AG04449 (cell line): ENCODE measurements around the gene OSBP2.

Source experiments
- CTCF ChIA-PET: fragments of 350-600 bp; formaldehyde crosslinking; extraction: SDS; loops from one replicate; lab custom pipeline; 2021; ENCODE audit warnings: antibody characterized with exemption; lab: Yijun Ruan, JAX
- POLR2A ChIA-PET: fragments of 400-600, 350-600 bp; formaldehyde crosslinking; extraction: SDS; loops from one replicate; lab custom pipeline; 2020; ENCODE audit warnings: antibody characterized with exemption, inconsistent platforms; lab: Yijun Ruan, JAX
- DNase-seq: peaks from one replicate; pipeline ENCODE4 v3.0.0-alpha.2; 2010; ENCODE audit warnings: low read depth, low spot score
- H3K4me3 ChIP-seq: 2 replicates; pipeline ENCODE4 v1.5.1; 2011; ENCODE audit warnings: low read depth, mild to moderate bottlenecking, control low read depth, low read length
- TF ChIP-seq, protein P1 (sequence below): IDR thresholded peaks from one replicate; pipeline ENCODE4 v1.5.1; 2011; ENCODE audit warnings: mild to moderate bottlenecking, moderate library complexity, low read length, control low read depth, inconsistent platforms; ENCODE audit not compliant: insufficient read depth; ENCODE audit errors: missing control alignments

The OSBP2 gene

DNA sequence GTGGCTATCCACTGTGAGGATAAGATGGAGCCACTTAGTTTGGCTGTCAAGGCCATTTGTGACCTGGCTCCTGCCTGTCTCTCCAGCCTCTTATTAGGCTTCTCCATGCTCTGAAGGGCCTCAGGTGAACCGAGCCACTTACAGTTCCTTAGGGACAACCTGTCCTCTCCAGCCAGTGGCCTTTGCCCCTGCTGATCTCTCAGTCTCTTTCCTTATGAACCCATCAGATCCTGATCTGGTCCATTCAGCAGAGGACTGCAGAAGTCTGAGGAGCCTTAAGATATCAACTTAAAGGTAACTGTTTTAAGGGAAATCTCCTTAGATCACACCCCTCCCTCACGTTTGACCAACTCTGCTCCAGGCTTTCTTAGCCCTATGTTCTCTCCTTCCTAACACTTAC is 29.4 kb upstream of the OSBP2 start:
- TF ChIP-seq, protein P1, sequence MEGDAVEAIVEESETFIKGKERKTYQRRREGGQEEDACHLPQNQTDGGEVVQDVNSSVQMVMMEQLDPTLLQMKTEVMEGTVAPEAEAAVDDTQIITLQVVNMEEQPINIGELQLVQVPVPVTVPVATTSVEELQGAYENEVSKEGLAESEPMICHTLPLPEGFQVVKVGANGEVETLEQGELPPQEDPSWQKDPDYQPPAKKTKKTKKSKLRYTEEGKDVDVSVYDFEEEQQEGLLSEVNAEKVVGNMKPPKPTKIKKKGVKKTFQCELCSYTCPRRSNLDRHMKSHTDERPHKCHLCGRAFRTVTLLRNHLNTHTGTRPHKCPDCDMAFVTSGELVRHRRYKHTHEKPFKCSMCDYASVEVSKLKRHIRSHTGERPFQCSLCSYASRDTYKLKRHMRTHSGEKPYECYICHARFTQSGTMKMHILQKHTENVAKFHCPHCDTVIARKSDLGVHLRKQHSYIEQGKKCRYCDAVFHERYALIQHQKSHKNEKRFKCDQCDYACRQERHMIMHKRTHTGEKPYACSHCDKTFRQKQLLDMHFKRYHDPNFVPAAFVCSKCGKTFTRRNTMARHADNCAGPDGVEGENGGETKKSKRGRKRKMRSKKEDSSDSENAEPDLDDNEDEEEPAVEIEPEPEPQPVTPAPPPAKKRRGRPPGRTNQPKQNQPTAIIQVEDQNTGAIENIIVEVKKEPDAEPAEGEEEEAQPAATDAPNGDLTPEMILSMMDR: no peak
- no peak overlapping the region for H3K4me3 ChIP-seq
- CTCF ChIA-PET: no interaction called here

DNA sequence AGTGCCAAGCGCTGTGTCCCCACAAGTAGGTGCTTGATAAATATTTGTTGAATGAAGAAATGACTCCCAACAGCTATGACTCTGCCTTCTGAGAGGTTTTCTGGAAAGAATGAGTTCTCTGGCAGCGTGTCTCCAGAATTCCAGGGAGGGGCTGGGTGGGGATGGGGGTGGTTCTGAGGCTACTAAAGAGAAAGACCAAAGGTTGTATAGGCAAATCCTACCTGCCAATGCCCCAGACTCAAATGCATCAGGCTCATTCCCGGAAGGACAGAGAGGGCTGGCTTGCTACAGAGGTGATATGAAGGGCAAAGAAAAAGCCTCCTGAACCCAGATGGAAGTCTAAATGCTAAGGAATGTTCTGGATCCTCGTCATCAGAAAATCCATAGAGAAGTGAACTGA is 28.9 kb upstream of the OSBP2 start:
- TF ChIP-seq, protein P1: no peak
- CTCF ChIA-PET: no interaction called here
- no peak for DNase-seq
- POLR2A ChIA-PET: no interaction called here
- no peak overlapping the region for H3K4me3 ChIP-seq

More for the DNA sequence above, 29.4 kb upstream of the OSBP2 start:
- POLR2A ChIA-PET: no interaction called here
- no peak for DNase-seq

GRCh38 chr22:30667107-30667493 is 27.6 kb upstream of the OSBP2 start:
- H3K4me3 ChIP-seq: peak overlapping the region; percentile 90
- ChIA-PET POLR2A (no interaction called here), CTCF (interaction anchor here (0.8 to 2.9 kb wide), 4 partner anchors 14 to 88 kb away, joined by 3 to 14 read pairs (median 4); no protein-coding TSS in a partner anchor)
- TF ChIP-seq, protein P1: no peak
- DNase-seq: no peak

GRCh38 chr22:30667494-30668385 is 26.9 kb upstream of the OSBP2 start, which contains the start of gene DUSP18:
Gene DUSP18, minus strand, starts transcription at chr22:30667875. Its CDS starts 3,872 bp downstream, at chr22:30664003.
- POLR2A ChIA-PET: no interaction called here
- CTCF ChIA-PET: interaction anchor here (0.8 to 2.9 kb wide), 5 partner anchors 13 to 87 kb away, joined by 3 to 14 read pairs (median 4); no protein-coding TSS in a partner anchor
- no peak for DNase-seq
- TF ChIP-seq, protein P1: peak; percentile 36
- H3K4me3 ChIP-seq: peak within 1 kb of the TSS; percentile 90

GRCh38 chr22:30668386-30668710 is 26.3 kb upstream of the OSBP2 start:
- peak overlapping the region; percentile 90 for H3K4me3 ChIP-seq
- no peak for DNase-seq
- ChIA-PET POLR2A (no interaction called here), CTCF (interaction anchor here (1.2 to 2.9 kb wide), 3 partner anchors 18 to 86 kb away, joined by 4 to 14 read pairs (median 9); no protein-coding TSS in a partner anchor)
- TF ChIP-seq, protein P1: no peak

- TF ChIP-seq, protein P1: no peak
- ChIA-PET POLR2A (no interaction called here), CTCF (interaction anchor here (2.1 kb wide), 1 partner anchor 37 kb away, joined by 7 read pairs; no protein-coding TSS in a partner anchor)
- H3K4me3 ChIP-seq: no peak overlapping the region
- no peak for DNase-seq
Measured at GRCh38 chr22:30671071-30671470, 23.6 kb upstream of the OSBP2 start.
